PC-3 (cell line): ENCODE data around the gene GAS2. TPM values are rescaled to one million over a fixed set of nuclear protein-coding genes. Genes with fewer than 3 reads are reported as not detected.

Experiments used
- ATAC-seq: fragments of 200-7000 bp; cut with Tn5 transposase; 2 replicates; pipeline ENCODE4 v1.9.1; 2020; ENCODE audit warnings: mild to moderate bottlenecking, moderate library complexity
- BruUV-seq: library from RNA; stranded (reverse); fragments of 400-500 nt; replicated peaks from 2 replicates; lab custom pipeline; 2021; lab: Mats Ljungman, UMichigan
- CTCF ChIA-PET: fragments of 300-600 bp; sonication (Branson Sonifier 250); formaldehyde crosslinking; loops from one replicate; lab custom pipeline; 2022; ENCODE audit warnings: antibody characterized with exemption; lab: Charles Lee
- POLR2A ChIA-PET: fragments of 300-600 bp; sonication (Branson Sonifier 250); formaldehyde crosslinking; loops from one replicate; lab custom pipeline; 2022; ENCODE audit warnings: antibody characterized with exemption; ENCODE audit not compliant: unreplicated experiment; lab: Charles Lee
- DNase-seq: peaks from one replicate; pipeline ENCODE4 v3.0.0-alpha.2; 2015
- H2AFZ ChIP-seq: fragments of 300-600 bp; sonication (generic); 2 replicates; pipeline ENCODE4 v1.6.0; 2016; ENCODE audit warnings: antibody characterized with exemption, low read length
- H3F3A ChIP-seq: fragments of 300-600 bp; sonication (generic); one replicate; pipeline ENCODE4 v1.6.0; 2017; ENCODE audit warnings: antibody characterized with exemption, low read length, control low read depth, mild to moderate bottlenecking; ENCODE audit not compliant: unreplicated experiment
- H3K27ac ChIP-seq: fragments of 300-600 bp; sonication (generic); 2 replicates; pipeline ENCODE4 v1.5.1; 2016; ENCODE audit warnings: mild to moderate bottlenecking, low read length
- H3K27me3 ChIP-seq: fragments of 300-600 bp; sonication (generic); 2 replicates; pipeline ENCODE4 v1.6.1; 2016; ENCODE audit warnings: low read length, mixed read lengths
- H3K36me3 ChIP-seq: fragments of 300-600 bp; sonication (generic); 2 replicates; pipeline ENCODE4 v1.6.1; 2016; ENCODE audit warnings: low read depth, mixed run types, low read length, mixed read lengths
- H3K4me1 ChIP-seq: fragments of 300-600 bp; sonication (generic); 2 replicates; pipeline ENCODE4 v1.5.1; 2016; ENCODE audit warnings: low read length; ENCODE audit not compliant: insufficient read depth
- H3K4me2 ChIP-seq: fragments of 300-600 bp; sonication (generic); 2 replicates; pipeline ENCODE4 v1.6.0; 2016; ENCODE audit warnings: low read length
- H3K4me3 ChIP-seq: fragments of 300-600 bp; sonication (generic); 2 replicates; pipeline ENCODE4 v1.5.1; 2016; ENCODE audit warnings: mild to moderate bottlenecking, low read length, mixed read lengths
- H3K79me2 ChIP-seq: fragments of 300-600 bp; sonication (generic); 2 replicates; pipeline ENCODE4 v1.6.1; 2017; ENCODE audit warnings: low read length, mixed read lengths
- H3K9ac ChIP-seq: fragments of 300-600 bp; sonication (generic); 2 replicates; pipeline ENCODE4 v1.6.0; 2016; ENCODE audit warnings: mild to moderate bottlenecking, low read length
- H3K9me2 ChIP-seq: fragments of 300-600 bp; sonication (generic); replicated peaks from 2 replicates; pipeline ENCODE4 v1.6.1; 2016; ENCODE audit warnings: mixed run types, low read length, mixed read lengths
- H3K9me3 ChIP-seq: fragments of 300-600 bp; sonication (generic); 2 replicates; pipeline ENCODE4 v1.6.1; 2016; ENCODE audit warnings: low read length, mixed read lengths
- H4K20me1 ChIP-seq: fragments of 300-600 bp; sonication (generic); 2 replicates; pipeline ENCODE4 v1.6.1; 2016; ENCODE audit warnings: low read length, mixed read lengths
- EZH2 ChIP-seq: fragments of 300-600 bp; sonication (generic); IDR thresholded peaks from one replicate; pipeline ENCODE4 v1.6.1; 2017; ENCODE audit warnings: antibody characterized with exemption, mild to moderate bottlenecking, low read length; ENCODE audit not compliant: unreplicated experiment
- EZH2phosphoT487 ChIP-seq: fragments of 300-600 bp; sonication (generic); IDR thresholded peaks from 2 replicates; pipeline ENCODE4 v1.6.1; 2018; ENCODE audit warnings: mild to moderate bottlenecking, antibody characterized with exemption, low read length, borderline replicate concordance
- intact Hi-C: fragments of 100-400 bp; cut with micrococcal nuclease; formaldehyde crosslinking; loops from 2 replicates; pipeline ENCODE4 v1.9.0; 2023
- total RNA-seq: library from RNA; depleted of rRNA; stranded (reverse); fragments of >200 nt; gene quantifications from 2 replicates; pipeline ENCODE4 v1.2.3, GENCODE V29; 2014
- TF ChIP-seq, protein P1 (sequence below): fragments of 300-600 bp; sonication (generic); conservative IDR thresholded peaks from 2 replicates; pipeline ENCODE4 v1.5.1; 2017; ENCODE audit warnings: antibody characterized with exemption, low read depth, mild to moderate bottlenecking, low read length

The GAS2 gene
- total RNA-seq, 1 experiment from 2014 or later = not detected

- Histone ChIP-seq H3K27ac (peak within 1 kb of the TSS; percentile 46), H2AFZ (peak within 1 kb of the TSS; percentile 84), H3K4me1 (peaks cover 11% of the 10 kb centered on the region), H3K36me3 (no peaks in the 10 kb centered on the region; the same call in 1 of the 2 replicates), H3K4me2 (peak within 1 kb of the TSS; percentile 89), H3K27me3 (no peaks in the 10 kb centered on the region), H3K9ac (peak within 1 kb of the TSS; percentile 72), H3K9me2 (no peaks in the 10 kb centered on the region), H3K9me3 (no peaks in the 10 kb centered on the region), H4K20me1 (no peaks in the 10 kb centered on the region), H3F3A (no peaks in the 10 kb centered on the region), H3K4me3 (peak within 1 kb of the TSS; percentile 93), H3K79me2 (peaks cover 13% of the 10 kb centered on the region)
- ChIA-PET POLR2A (interaction anchor here (0.5 to 0.6 kb wide), 5 partner anchors 15 to 1562 kb away, joined by 3 to 8 read pairs (median 3); no protein-coding TSS in a partner anchor), CTCF (interaction anchor here (0.6 to 1.1 kb wide), 7 partner anchors 12 to 1564 kb away, joined by 3 to 13 read pairs (median 5); no protein-coding TSS in a partner anchor)
- ATAC-seq (peak; percentile 82), DNase-seq (peak; percentile 93)
- TF ChIP-seq EZH2phosphoT487 (no peak), EZH2 (no peak)
- TF ChIP-seq, protein P1, sequence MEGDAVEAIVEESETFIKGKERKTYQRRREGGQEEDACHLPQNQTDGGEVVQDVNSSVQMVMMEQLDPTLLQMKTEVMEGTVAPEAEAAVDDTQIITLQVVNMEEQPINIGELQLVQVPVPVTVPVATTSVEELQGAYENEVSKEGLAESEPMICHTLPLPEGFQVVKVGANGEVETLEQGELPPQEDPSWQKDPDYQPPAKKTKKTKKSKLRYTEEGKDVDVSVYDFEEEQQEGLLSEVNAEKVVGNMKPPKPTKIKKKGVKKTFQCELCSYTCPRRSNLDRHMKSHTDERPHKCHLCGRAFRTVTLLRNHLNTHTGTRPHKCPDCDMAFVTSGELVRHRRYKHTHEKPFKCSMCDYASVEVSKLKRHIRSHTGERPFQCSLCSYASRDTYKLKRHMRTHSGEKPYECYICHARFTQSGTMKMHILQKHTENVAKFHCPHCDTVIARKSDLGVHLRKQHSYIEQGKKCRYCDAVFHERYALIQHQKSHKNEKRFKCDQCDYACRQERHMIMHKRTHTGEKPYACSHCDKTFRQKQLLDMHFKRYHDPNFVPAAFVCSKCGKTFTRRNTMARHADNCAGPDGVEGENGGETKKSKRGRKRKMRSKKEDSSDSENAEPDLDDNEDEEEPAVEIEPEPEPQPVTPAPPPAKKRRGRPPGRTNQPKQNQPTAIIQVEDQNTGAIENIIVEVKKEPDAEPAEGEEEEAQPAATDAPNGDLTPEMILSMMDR = peak; percentile 60
- BruUV-seq = TSS peak; percentile 58
- intact Hi-C loops = no loop called here
Measured at GRCh38 chr11:22829231-22830081, 163.0 kb downstream of the GAS2 start, which contains the start of gene SVIP. SVIP (minus strand) TSS chr11:22829801; CDS start chr11:22829748, 53 bp downstream.

DNA sequence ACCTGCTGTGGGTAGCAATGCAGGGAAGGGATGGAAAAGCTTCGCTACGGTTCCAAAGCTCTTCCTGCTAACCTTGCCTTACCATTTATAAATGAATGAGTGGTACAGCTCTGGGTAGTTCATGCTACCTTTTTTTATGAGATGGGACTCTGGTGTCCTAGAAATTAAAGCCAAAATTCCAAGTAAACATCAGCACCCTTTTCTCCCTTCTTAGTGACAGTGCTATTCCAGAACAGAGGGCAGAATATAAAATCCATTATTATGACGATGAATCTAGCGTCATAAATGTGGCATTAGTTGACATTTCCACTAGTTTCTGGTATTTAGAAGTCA is 163.6 kb downstream of the GAS2 start:
- no peak overlapping the region for H3K27ac ChIP-seq
- intact Hi-C loops = no loop called here

DNA sequence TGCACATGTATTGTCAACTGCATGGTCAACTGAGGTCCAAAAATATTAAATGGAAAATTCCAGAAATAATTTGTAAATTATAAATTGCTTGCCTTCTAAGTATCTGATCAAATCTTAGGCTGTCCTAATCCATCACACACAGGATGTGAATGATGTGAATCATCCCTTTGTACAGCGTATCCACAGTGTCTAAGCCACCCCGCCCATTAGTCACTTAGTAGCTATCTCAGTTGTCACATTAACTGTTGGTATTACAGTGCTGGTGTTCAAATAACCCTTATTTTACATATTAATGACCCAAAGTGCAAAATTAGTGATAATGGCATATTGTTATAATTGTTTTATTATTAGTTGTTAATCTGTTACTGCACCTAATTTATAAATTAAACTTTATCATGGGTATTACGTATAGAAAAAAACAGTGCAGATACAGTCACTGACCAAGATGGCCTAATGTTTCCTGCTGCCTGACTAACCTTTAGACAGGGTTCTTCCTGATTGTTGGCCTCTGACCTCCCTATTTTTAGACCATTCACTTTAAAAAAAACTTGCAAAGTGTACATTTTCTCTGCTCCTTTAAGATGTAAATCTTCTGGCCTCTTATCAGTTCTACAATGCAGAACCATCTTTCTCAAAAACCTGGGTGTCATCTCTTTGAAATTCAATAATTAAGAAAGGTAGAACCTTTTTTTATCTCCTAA is 166.1 kb downstream of the GAS2 start:
- Histone ChIP-seq H3K9me2 (no peaks in the 10 kb centered on the region), H3F3A (no peaks in the 10 kb centered on the region), H3K36me3 (no peaks in the 10 kb centered on the region), H3K4me2 (no peak overlapping the region), H3K27ac (no peak overlapping the region), H3K4me3 (no peak overlapping the region), H2AFZ (no peak overlapping the region), H3K27me3 (no peaks in the 10 kb centered on the region), H3K9ac (no peak overlapping the region), H3K79me2 (peaks cover 13% of the 10 kb centered on the region), H3K9me3 (no peaks in the 10 kb centered on the region), H3K4me1 (peaks cover 11% of the 10 kb centered on the region), H4K20me1 (no peaks in the 10 kb centered on the region)
- ChIA-PET POLR2A (interaction anchor here (0.5 kb wide), 1 partner anchor 473 kb away, joined by 4 read pairs; no protein-coding TSS in a partner anchor), CTCF (no interaction called here)
- peak; percentile 68 for DNase-seq
- intact Hi-C loops = no loop called here
- TF ChIP-seq EZH2phosphoT487 (no peak), EZH2 (no peak)
- TF ChIP-seq, protein P1 = no peak
- peak; percentile 42 for ATAC-seq
- BruUV-seq = no TSS peak

More for the DNA sequence above, 163.6 kb downstream of the GAS2 start:
- Histone ChIP-seq H4K20me1 (no peaks in the 10 kb centered on the region), H3K9ac (no peak overlapping the region), H3K4me3 (peak overlapping the region; percentile 31; the same call in 1 of the 2 replicates), H3K27me3 (no peaks in the 10 kb centered on the region), H3K79me2 (peaks cover 13% of the 10 kb centered on the region), H2AFZ (peak overlapping the region; percentile 52; the same call in 1 of the 2 replicates), H3K9me2 (no peaks in the 10 kb centered on the region), H3F3A (no peaks in the 10 kb centered on the region), H3K9me3 (no peaks in the 10 kb centered on the region), H3K36me3 (no peaks in the 10 kb centered on the region; the same call in 1 of the 2 replicates), H3K4me1 (peaks cover 11% of the 10 kb centered on the region), H3K4me2 (peak overlapping the region; percentile 74)
- ChIA-PET POLR2A (interaction anchor here (0.6 kb wide), 3 partner anchors 248 to 1561 kb away, joined by 3 to 4 read pairs (median 3); no protein-coding TSS in a partner anchor), CTCF (interaction anchor here (0.6 to 1.1 kb wide), 5 partner anchors 11 to 1563 kb away, joined by 3 to 13 read pairs (median 5); no protein-coding TSS in a partner anchor)
- TF ChIP-seq EZH2phosphoT487 = no peak
- BruUV-seq = no TSS peak
- DNase-seq = no peak
- ATAC-seq = no peak
